Stimulated activated CD8-positive, alpha-beta memory T cell treated with anti-CD3 and anti-CD28 coated beads, Interleukin-4, amount 100 ng/mL, for 24 hours (primary cell): ENCODE measurements around the gene CCDC80.

Source experiments
- DNase-seq: peaks from one replicate; pipeline ENCODE4 v3.0.0-alpha.2; 2020; ENCODE audit warnings: low read depth

CCDC80 gene

DNA sequence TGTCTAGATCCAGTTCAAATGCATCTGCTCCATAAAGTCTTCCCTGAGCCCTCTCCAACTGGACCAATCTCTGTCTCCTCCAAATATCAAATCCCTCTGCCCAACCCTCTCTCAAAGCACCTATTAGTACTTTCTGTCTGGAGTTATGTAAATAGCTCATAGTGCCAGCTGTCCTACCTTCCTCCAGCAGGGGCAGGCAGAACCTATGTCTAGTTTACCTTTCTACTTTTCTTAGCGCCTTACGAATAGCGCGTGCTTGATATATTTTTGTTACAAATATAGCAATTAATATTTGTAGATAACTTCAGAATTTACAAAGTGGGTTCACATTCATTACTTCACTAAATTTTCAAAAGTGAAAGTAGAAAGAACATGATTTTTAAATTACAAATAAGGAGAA lies 14.0 kb upstream of the CCDC80 start:
- DNase-seq, result no peak

DNA sequence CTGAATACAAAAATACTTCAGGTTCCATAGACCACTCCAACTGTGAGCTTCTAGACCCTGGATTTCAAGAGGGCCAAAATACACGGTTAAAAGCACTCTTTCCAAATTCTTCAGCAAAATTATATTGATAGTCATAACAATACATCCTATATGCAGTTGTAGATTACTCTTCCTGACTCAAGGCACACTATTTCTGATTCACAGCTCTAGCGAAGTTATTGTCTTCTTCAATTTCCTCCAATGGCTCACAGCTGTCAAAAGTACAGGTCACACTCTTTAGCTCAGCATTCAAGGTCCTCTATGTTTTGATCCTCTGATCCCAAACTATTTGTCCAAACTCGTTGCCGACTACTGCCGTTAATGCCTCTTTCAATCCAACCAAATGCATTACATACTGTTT lies 13.5 kb upstream of the CCDC80 start:
- no peak for DNase-seq

DNA sequence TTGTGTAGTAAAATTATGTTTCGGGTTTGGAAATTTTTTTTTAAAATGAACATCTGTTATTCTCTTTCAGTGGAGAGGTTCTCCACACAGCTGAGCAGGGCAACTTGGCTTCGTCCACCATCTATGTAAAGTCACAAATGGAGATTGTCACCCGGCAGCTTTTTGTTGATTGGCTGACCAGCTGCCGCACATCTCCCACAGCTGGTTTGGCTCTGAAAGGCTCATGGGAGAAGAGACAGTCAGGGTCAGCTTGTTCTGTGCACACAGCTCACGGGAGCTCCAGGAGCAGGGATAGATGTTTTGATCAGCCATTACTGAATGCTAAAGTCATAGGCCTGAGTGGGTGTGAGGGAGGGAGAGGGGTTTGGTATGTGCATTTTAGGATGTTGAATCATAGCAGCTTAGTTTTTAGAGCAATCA lies 12.9 kb upstream of the CCDC80 start:
- DNase-seq, result no peak

DNA sequence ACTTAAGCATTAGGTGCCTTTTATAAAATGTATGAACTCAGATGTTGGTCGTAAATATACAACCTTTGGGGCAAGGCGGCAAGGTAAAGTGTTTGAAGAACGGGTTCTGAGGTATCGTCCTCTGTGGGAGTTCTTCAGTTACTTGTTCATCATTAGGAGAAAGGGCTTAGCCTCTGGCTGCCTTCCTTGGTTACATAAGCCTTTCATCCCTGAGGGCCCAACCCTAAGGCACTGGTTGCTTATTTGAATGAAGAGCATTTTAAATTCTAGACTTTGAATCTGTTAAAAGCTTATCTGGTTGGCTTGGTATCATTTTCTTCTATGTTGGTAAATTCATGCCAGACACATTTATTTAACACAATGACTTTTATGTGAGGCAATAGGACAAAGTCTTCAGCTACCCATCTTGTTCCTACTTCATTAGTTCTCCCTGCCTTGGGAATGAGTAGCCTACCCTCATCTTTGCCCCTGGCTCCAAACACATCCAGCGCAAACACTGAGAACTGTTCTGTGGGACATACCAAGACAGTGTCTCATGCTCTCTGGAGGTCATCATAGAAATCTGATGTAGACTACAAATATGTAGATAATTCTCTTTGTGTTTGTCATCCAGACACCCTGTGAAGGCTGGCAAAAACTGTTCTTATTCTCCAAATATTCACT lies 12.4 kb upstream of the CCDC80 start:
- no peak for DNase-seq

DNA sequence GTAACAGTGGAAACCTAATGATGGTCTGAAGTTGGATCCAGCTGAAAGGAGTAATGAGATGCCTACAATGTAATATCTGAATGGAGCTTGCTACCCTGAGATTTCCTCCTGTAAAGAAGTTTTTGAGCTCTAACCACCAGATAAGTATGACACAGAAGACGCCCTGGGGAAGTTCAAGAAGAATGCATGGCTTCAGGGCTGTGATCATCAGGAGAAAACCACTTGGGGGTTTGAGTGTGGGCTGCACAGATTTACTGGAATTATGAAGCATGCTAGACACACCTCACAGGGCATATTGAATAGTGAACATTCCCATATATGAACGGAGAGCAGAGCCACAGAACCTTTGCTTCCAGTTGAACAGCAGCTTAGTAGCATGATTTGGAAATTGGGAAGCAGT lies 10.6 kb upstream of the CCDC80 start:
- no peak for DNase-seq

DNA sequence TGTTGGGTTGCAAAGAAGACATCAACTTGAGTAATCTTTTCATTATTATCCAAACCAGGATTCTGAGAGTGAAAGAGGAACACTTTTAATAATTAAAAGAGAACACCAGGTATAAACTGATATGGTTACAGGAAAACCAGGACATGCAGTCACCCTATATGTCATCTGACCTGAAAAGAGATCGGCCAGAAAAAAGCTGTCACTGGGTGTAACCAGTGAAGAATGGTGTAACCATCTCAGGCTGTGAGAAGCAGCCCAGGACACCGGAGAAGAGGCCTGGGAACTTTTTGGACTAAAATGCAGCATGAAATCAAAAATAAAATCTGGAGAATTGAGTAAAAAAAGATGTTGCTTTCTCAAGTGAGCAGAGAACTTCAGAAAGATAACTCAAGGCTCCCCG lies 10.1 kb upstream of the CCDC80 start:
- DNase-seq, result no peak

DNA sequence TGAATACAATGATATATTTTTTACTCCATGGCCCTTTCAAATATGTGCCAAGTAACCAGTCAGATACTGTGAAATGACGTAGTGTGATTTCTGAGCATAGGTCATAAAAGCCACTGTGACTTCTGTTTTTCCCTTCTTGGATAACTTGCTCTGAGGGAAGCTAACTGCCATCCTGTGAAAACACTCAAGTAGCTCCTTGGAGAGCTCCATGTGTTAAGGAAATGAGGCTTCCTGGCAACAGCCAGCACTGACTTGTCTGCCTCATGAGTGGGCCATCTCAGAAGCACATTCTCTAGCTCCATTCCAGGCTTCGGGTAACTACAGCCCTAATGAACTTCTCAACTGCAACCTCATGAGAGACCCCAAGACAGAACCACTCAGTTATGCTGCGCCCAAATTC lies 9.5 kb upstream of the CCDC80 start:
- DNase-seq, result no peak

DNA sequence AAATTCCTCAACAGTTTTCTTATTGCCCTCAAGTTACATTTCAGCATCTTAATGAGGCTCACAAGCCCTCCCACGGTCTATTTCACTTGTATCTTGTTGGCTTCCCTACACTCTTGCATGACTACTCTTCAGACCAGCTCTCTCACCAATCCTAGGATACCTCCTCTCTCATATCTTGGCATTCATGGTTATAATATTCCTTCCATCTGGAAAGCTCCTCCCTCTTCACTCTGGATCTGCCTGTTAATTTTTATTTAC lies 8.5 kb upstream of the CCDC80 start:
- DNase-seq, result no peak

DNA sequence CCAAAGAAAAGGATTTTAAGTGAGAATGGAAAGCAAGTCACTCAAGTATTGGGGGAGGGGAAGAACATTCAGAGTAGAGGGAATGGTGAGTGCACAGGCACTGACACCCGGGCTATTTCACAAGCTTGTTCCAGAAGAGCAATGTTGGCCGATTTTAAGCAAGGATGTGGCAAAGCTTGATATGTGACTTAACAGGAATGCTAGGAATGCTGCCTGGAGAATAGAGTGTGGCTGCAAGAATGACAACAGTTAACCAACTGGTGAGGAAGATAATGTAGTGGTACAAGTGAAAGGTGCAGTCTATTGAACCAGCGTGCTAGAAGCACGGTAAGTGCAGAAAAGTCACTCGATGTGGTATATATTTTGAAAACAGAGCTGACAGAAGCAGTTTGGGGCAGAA lies 6.2 kb upstream of the CCDC80 start:
- no peak for DNase-seq

DNA sequence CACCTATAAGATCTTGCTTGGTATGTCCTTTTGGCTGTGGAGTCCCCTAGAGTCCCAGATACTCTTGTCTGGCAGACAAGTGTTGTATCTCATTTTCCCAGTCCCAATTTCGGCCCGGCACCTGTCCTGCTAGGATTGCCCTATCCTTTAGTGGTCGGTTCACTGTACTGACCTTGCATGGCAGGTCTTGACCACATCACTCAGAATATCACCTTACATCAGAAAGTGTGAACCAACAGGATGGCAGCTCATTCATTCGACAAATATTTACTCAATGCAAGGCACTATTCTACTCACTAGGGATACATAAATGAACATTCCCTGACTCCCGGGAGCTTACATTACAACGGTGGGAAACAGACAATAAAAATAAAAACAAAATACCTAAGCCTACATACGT lies 5.7 kb upstream of the CCDC80 start:
- DNase-seq, result no peak

DNA sequence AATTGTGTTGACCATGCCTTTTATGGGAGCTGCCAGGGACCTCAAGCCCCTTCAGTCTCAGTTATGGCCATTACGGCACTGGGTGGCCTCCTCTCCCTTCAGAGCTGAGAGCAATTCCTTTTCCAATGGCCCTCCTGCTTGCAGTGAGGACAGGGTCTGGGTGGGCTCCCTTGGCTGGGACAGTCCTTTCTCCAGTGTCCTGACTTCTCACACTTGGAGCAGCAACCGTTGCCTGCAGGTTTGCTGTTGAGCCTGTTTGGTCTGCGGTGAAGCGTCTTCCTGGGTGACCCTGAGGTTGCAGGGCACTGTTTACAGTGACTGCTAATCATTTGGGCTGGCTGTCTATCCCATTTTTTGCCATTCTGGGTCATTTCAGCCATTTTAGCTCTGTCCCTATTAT lies 3.5 kb upstream of the CCDC80 start:
- no peak for DNase-seq

DNA sequence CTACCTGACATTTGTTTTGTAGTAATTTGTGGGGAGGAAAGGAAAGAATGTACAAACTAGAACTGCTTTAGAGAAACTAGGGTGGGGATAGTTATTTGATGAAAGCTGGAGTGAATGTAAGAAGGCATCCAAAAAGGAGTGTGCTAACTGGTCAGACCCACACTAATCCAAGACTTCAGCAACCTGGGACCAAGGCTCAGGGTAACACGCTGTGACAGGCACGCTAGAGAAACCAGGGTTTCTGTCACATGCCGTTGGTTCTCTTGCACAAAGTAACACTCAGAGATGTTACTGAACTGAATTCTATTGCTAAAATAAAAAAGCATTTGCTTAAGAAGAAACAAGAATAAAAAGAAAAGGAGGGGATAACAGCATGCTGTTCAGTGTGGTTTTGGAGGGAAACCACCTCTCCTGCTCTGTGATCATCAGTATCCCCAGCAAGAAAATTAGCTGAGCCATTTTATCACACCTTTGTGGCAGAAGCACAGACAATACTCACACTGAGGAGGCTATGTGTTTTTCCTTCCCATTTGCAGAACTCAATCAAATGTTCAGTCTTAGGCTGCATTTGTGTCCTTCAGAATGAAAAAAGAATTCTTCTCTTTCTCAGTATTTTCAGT lies 2.8 kb upstream of the CCDC80 start:
- DNase-seq, result no peak

DNA sequence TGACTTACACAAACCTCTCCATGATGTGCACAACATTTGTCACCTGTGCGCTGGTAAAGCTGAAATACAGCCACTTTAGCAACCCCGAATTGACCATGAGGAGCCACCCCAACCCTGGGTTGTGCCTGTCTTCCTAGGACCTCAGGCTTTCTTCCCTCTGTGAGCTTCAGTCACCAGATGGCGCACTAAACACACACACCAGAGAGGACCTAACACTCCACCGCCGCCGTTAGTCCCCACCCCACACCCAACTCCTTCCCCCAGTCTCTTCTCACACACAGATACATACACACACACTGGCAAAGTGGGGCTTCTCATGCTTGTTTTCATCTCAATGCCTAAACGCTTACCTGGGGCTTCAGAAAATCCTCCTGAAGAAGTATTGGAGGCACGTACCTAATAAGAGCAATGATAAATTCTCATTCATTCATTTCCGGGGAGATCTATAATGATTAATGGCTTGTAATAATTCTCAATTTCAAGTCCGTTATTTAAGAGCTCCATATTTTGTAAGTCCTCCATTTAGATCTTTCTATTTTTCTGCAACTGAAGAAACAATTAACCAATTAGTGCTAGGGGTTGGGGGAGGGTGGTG lies 2.1 kb upstream of the CCDC80 start:
- DNase-seq, result peak; percentile 70

DNA sequence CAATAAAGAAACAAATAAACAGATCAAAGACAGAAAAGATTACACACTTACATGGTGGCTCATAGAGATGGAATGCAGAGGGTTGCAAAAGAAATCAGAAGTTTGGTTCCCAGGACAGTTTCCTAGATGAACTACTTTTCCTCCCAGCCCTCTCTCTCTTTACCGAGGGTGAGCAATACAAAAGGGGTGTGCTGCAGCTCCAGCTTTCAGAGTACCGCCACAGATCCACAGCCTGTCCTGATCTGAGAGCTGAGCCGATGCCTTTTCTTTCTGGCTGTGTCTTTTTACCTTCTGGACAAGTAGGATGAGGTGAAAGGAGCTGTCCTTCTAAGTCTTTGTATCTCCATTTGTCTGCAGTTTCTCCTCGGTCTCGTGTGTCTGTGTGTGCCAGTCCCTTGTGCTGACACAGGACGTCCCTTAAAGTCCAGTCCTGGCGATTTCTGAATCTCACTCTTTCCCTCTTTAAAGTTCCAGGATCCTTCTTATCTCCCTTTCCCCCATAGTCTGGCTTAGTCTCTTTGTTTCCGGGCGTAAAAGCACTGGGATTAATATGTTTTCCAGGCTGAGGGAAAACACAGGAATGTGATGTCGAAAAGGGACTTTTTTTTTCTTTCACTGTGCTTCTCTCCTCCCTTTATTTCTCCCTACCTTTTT lies 540 bp downstream of the CCDC80 start:
- DNase-seq, result no peak

DNA sequence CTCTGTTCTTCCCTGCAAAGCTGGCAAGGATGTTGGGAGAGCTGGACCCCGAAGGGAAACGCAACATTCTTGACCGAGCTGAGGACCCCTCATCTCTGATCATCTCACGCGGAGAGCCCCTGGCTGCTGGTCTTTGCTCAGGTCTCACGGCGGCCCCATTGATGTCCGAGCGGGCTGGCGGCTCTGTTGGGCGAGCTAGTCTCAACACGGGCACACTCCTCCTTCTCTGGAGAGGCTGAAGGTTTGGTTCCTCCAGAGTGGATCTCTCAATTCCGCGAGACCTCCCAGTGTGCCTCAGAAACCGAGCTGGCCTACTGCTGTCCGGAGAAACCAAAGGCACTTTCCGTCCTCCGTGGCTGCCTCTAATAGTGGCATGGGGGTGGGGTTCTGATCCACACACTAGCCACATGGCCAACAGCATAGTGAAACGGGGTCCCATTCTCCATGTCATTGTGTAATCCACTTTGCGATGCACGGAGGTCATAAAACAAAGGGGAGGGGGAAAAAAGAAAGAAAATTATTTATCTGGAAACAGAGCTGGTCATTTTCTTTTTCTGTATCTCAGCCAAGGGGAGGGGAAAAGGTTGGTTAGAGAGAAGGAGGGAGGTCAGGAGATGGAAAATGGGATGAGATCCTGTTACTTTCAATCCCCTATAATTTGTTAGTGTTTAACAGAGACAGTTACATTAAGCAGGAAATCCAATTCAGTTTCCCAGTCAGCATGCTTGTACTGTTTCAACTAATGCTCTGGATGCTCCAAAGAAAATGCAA lies 1.3 kb downstream of the CCDC80 start:
- no peak for DNase-seq

DNA sequence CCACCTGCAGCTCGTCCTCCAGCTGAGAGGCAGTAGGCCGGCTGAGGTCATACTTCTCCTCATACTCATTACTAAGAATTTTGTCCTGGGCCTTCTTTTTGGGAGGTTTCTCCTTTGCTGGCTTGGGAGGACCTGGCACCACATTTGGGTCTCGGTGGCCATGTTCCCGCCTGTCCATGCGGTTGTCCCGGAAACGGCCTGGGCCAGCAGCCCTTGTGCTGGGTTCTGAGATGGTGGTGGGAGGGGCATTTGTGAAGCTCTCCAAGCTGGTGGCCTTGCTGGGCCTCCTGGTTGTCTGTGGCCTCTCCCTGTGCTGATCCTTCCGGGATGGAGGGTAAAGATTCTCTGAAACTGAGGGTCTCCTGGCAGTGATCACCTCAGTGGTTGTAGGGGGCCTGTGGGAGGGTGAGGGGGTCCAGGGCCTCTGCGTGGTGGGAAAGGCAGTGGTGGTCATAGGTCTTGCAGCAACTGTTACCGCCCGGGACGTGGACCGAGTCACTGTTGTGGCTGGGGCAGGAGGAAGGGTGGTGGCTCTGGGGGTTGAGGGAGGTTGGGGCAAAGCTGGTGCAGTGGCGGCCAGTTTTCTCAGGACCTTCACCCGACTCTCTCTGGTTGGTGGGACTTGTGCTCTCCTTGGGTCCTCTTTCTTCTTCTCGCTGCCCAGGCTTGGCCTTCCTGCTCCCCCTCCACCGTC lies 2.5 kb downstream of the CCDC80 start:
- no peak for DNase-seq

DNA sequence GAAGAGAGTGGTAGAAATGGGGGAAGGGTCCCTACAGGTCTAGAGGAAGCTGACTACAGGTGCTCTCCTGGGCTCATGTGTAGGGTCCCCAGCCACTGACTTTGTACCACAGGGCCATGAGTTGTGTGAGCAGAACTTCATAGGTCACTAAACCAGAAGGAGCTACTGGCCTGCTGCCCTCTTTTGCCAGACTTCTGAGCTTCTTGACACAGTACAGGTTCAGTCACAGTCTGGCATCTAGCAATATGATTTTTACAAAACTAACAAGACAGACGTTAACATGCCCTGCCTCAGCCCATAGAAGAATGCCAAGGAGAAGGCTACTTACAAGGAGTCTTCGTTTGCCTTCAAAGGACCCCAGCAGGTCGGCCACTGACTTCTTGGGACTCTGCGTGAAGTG lies 3.2 kb downstream of the CCDC80 start:
- DNase-seq, result no peak

DNA sequence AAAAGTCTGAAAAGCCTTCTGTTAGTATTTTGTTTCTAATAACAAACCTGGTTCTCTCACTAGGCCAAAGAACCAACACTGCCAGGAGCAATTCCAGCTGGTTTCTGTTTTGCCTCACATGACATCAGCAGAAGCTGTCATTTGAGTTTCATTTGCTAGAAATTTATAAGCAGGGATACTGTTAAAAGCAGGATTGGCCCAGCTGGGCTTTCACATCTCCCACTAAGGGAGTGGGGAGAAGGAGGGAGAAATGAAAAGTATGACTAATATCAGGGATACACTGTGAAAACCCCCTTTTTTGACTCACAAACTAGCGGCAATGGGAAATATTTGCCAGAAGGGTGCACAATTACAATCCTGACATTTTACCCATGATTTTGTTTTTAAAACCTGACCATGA lies 5.3 kb downstream of the CCDC80 start:
- no peak for DNase-seq

DNA sequence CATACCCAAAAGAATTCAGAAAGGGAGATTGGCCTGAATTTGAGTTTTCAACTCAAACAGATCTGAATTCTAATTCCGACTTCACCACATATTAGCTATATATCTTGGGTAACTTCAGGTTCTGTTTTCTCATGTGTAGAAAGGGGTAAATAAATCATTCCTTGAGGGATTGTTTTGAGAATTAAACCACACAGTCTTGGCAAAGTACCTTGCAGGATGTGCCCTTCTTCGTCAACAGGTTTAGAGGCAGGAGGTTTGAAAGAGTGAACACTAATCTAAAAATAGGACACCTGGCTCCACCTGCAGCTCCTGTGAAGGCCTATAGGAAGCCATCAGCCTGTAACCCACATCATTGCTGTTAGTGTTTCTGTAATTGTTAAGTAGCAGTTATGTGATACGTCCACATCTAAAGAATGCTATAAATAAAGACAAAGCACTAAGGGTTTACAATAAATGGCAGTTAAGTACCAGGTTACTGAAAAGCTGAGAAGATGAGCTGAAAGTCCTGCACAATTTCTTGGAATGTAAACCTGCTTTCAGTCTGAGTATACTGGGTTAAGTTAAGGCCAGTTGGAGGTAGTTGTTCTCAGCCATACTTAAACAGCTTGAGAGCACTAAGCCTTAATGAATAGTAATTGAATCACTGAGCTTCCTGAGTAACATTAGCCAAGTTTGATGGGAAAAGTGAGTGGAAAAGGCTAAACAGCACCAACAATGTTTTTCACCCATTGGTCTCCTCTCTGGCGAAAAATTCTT lies 6.0 kb downstream of the CCDC80 start:
- DNase-seq, result no peak

DNA sequence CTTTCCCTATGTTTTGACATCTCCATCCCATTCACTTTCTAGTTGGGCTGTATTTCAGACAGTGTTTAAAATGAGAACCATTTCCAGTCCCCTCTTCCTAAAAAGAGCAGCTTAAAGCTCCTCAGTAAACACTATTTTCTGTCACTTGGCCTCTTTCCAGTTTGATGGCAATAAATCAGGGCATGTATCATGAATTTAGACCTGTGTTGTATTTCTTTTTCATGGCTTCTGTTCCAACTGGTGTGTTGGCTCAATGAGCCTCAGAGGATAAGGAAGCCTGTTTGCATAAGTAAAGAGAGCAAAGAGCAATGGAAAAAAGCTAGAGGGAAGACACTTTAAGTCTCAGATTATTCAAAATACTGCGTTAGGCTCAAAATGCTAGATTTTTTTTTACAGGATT lies 7.2 kb downstream of the CCDC80 start:
- DNase-seq, result no peak

DNA sequence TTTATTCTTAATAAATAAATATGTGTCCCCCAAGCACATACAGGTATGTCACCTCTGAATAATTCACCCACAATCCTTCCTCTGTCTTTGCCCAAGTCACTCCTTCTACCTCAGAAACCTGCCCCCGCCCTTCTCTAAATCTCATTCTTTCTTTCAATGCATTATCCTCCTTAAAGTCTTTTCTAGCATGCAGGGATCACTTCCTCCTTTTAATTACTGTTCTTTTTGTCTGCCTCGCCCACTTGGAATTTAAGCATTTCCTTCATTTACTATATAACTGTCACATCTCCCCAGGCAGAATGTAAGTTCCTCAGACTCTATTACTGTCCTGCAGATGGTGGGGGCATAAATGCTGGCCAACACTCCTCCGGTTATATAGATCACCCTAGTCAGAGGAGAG lies 7.8 kb downstream of the CCDC80 start:
- no peak for DNase-seq

DNA sequence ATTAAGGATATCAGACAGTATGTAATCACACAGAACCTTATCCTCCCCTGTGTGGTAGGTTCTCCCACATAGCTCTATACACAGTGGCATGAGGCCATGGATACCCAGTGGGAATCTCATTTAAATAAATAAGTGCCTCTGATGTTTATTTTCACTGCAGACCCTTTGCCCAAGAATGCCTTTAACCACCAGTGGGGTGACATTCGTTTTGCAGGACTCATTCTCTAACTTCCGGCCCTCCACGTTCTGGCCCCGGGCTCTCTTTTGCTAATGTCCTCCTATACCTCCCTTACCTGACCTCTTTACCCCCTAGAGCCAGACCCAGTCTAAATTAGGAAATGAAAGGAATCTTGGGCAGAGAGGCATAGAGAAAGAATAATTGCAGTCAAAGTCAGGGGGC lies 8.3 kb downstream of the CCDC80 start:
- no peak for DNase-seq
